Subcutaneous adipose tissue (tissue), 4 donors: Measurements from ENCODE around the gene GDPD5. TPM values are rescaled to one million over a fixed set of nuclear protein-coding genes. Genes with fewer than 3 reads are reported as not detected.

Source experiments
- CTCF ChIP-seq: fragments of 450-650 bp; IDR thresholded peaks from one replicate; pipeline ENCODE4 v1.5.1; 2016; ENCODE audit warnings: low read depth, mild to moderate bottlenecking, control low read depth, antibody characterized with exemption, moderate library complexity
- total RNA-seq, 4 donors: library from RNA; depleted of rRNA; stranded (reverse); fragments of >200 nt; gene quantifications; one replicate each; pipeline ENCODE4 v1.1.0, GENCODE V29; 2016

GDPD5 gene
- total RNA-seq, 4 donors from 2014 or later, result 19.2 to 96.8 (median 32.6) TPM

GRCh38 chr11:75518204-75518549 lies 7.6 kb downstream of the GDPD5 start:
- TF ChIP-seq CTCF, result no peak

- no peak for TF ChIP-seq CTCF
Observed at GRCh38 chr11:75516886-75517285, 8.9 kb downstream of the GDPD5 start.

- TF ChIP-seq CTCF, result no peak
Observed at GRCh38 chr11:75516140-75516539, 9.6 kb downstream of the GDPD5 start.

- TF ChIP-seq CTCF, result no peak
Observed at GRCh38 chr11:75514596-75514995, 11.1 kb downstream of the GDPD5 start.

- TF ChIP-seq CTCF, result no peak
Observed at GRCh38 chr11:75513250-75513649, 12.5 kb downstream of the GDPD5 start.

- no peak for TF ChIP-seq CTCF
Observed at GRCh38 chr11:75510723-75511019, 15.1 kb downstream of the GDPD5 start.

- TF ChIP-seq CTCF, result no peak
Observed at GRCh38 chr11:75510004-75510722, 15.6 kb downstream of the GDPD5 start.
